ENCODE measurements around the gene S100PBP. TPM values are rescaled to one million over a fixed set of nuclear protein-coding genes. Genes with fewer than 3 reads are reported as not detected.

Gene S100PBP
- total and polyA plus RNA-seq, 2 of the 13 experiments (the other 11 are each of a cell fraction or from before 2014, with no cell fraction given), result 20.4 to 26.1 TPM

DNA sequence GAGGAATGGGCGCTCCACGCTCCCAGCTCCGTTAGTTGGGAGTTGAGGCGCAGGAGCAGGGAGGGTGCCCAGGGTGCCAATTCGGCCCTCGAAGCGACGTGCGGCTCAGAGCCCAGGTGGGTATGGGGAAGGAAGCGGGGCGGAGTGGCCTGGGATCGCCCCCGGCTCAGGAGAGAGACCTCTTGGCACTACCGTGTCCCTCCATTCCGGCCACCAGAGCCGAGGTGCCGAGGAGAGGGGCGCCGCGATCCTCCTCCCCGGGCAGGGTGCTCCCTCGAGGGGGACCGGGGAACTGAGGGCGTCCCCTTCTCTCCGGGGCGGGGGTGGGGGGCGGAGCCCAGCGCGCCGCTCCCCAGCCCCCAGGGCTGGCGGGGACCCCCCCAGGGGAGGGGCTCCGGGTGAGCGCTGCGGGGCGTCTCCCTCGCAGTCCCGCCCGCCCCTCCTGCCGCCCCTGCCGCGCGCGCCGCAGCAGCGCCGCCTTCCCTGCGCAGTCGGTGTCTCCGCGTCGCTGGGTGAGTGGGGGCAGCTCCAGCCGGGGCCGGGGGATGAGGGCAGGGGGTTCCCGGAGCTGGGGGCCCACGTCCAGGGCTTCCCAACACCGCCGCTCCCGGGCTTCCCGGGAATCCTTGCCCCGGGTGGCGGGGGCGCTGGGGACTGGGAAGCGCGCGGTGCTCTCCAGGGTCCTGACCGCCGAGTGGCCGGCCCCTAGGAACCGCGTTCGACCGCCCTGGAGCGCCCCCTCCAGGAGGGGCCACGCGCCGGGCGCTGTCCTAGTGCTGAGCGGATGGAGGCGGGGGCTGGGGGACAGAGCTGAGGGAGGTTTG, 68.8 kb downstream of the S100PBP start, which contains the start of gene HPCA (continued):
- TF ChIP-seq, protein P1, sequence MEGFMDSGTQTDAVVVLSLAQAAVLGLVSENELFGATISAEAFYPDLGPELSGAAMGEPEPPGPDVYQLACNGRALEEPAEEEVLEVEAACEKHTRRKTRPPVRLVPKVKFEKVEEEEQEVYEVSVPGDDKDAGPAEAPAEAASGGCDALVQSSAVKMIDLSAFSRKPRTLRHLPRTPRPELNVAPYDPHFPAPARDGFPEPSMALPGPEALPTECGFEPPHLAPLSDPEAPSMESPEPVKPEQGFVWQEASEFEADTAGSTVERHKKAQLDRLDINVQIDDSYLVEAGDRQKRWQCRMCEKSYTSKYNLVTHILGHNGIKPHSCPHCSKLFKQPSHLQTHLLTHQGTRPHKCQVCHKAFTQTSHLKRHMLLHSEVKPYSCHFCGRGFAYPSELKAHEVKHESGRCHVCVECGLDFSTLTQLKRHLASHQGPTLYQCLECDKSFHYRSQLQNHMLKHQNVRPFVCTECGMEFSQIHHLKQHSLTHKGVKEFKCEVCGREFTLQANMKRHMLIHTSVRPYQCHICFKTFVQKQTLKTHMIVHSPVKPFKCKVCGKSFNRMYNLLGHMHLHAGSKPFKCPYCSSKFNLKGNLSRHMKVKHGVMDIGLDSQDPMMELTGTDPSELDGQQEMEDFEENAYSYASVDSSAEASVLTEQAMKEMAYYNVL (CRISPR knock-in tag; IDR thresholded peaks at IDR 0.05; ENCODE audit: borderline replicate concordance), result peak; percentile 92; the same call in 1 of the 2 replicates
- TF ChIP-seq, protein P2, sequence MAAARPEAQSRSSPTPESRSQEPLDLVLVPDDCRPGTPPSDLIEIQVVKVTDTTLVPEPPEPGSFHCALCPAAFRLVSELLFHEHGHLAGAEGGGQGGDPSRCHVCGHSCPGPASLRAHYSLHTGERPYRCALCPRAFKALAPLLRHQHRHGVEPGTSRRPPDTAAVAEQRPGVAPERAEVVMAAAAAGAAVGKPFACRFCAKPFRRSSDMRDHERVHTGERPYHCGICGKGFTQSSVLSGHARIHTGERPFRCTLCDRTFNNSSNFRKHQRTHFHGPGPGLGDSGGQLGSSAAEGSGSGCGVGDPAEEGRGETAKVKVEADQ (CRISPR knock-in tag; IDR thresholded peaks at IDR 0.05; ENCODE audit: borderline replicate concordance), result peak; percentile 99
- TF ChIP-seq CBX2 (IDR thresholded peaks at IDR 0.05; ENCODE audit: low read depth, low read length) (no peak), CBX2 (CRISPR knock-in tag; IDR thresholded peaks at IDR 0.05; ENCODE audit: low read depth) (peak; percentile 62; the same call in 1 of the 2 replicates), PCBP2 (optimal IDR thresholded peaks at IDR 0.05; ENCODE audit: low read depth, low read length, poor library complexity, severe bottlenecking) (no peak), ZNF432 (CRISPR knock-in tag; IDR thresholded peaks at IDR 0.05; ENCODE audit: borderline replicate concordance) (no peak), SCMH1 (CRISPR knock-in tag; IDR thresholded peaks at IDR 0.05; ENCODE audit: borderline replicate concordance) (no peak), ZNF605 (CRISPR knock-in tag; IDR thresholded peaks at IDR 0.05) (peak; percentile 99), ZNF781 (CRISPR knock-in tag; IDR thresholded peaks at IDR 0.05; ENCODE audit: borderline replicate concordance, not compliant biosample characterization) (peak; percentile 98), PAWR (CRISPR knock-in tag; IDR thresholded peaks at IDR 0.05; ENCODE audit: borderline replicate concordance) (0 out of 2 replicates have a peak, but pooled peaks have one; percentile 78), MAF1 (CRISPR knock-in tag; IDR thresholded peaks at IDR 0.05; ENCODE audit: borderline replicate concordance) (peak; percentile 98), ZNF768 (CRISPR knock-in tag; IDR thresholded peaks at IDR 0.05) (peak; percentile 89), HMG20B (CRISPR knock-in tag; conservative IDR thresholded peaks at IDR 0.05) (peak; percentile 94), CHD2 (IDR thresholded peaks at IDR 0.05; ENCODE audit: low read depth, low read length) (no peak), KLF13 (CRISPR knock-in tag; IDR thresholded peaks at IDR 0.05) (peak; percentile 89; the same call in 1 of the 2 replicates), MXI1 (IDR thresholded peaks at IDR 0.05; ENCODE audit: borderline replicate concordance, low read depth, low read length) (peak; percentile 78; the same call in 1 of the 3 replicates), RAD21 (CRISPR knock-in tag; IDR thresholded peaks at IDR 0.05) (peak; percentile 84), SP1 (IDR thresholded peaks at IDR 0.05) (no peak), SP1 (CRISPR knock-in tag; IDR thresholded peaks at IDR 0.05) (peak; percentile 56; the same call in 1 of the 2 replicates)
- TF ChIP-seq, protein P3, sequence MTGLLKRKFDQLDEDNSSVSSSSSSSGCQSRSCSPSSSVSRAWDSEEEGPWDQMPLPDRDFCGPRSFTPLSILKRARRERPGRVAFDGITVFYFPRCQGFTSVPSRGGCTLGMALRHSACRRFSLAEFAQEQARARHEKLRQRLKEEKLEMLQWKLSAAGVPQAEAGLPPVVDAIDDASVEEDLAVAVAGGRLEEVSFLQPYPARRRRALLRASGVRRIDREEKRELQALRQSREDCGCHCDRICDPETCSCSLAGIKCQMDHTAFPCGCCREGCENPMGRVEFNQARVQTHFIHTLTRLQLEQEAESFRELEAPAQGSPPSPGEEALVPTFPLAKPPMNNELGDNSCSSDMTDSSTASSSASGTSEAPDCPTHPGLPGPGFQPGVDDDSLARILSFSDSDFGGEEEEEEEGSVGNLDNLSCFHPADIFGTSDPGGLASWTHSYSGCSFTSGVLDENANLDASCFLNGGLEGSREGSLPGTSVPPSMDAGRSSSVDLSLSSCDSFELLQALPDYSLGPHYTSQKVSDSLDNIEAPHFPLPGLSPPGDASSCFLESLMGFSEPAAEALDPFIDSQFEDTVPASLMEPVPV (CRISPR knock-in tag; IDR thresholded peaks at IDR 0.05), result peak; percentile 99
- TF ChIP-seq, protein P4, sequence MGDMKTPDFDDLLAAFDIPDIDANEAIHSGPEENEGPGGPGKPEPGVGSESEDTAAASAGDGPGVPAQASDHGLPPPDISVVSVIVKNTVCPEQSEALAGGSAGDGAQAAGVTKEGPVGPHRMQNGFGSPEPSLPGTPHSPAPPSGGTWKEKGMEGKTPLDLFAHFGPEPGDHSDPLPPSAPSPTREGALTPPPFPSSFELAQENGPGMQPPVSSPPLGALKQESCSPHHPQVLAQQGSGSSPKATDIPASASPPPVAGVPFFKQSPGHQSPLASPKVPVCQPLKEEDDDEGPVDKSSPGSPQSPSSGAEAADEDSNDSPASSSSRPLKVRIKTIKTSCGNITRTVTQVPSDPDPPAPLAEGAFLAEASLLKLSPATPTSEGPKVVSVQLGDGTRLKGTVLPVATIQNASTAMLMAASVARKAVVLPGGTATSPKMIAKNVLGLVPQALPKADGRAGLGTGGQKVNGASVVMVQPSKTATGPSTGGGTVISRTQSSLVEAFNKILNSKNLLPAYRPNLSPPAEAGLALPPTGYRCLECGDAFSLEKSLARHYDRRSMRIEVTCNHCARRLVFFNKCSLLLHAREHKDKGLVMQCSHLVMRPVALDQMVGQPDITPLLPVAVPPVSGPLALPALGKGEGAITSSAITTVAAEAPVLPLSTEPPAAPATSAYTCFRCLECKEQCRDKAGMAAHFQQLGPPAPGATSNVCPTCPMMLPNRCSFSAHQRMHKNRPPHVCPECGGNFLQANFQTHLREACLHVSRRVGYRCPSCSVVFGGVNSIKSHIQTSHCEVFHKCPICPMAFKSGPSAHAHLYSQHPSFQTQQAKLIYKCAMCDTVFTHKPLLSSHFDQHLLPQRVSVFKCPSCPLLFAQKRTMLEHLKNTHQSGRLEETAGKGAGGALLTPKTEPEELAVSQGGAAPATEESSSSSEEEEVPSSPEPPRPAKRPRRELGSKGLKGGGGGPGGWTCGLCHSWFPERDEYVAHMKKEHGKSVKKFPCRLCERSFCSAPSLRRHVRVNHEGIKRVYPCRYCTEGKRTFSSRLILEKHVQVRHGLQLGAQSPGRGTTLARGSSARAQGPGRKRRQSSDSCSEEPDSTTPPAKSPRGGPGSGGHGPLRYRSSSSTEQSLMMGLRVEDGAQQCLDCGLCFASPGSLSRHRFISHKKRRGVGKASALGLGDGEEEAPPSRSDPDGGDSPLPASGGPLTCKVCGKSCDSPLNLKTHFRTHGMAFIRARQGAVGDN (CRISPR knock-in tag; IDR thresholded peaks at IDR 0.05), result peak; percentile 81
